ENCODE data around the gene CARD11.

CARD11 gene

DNA sequence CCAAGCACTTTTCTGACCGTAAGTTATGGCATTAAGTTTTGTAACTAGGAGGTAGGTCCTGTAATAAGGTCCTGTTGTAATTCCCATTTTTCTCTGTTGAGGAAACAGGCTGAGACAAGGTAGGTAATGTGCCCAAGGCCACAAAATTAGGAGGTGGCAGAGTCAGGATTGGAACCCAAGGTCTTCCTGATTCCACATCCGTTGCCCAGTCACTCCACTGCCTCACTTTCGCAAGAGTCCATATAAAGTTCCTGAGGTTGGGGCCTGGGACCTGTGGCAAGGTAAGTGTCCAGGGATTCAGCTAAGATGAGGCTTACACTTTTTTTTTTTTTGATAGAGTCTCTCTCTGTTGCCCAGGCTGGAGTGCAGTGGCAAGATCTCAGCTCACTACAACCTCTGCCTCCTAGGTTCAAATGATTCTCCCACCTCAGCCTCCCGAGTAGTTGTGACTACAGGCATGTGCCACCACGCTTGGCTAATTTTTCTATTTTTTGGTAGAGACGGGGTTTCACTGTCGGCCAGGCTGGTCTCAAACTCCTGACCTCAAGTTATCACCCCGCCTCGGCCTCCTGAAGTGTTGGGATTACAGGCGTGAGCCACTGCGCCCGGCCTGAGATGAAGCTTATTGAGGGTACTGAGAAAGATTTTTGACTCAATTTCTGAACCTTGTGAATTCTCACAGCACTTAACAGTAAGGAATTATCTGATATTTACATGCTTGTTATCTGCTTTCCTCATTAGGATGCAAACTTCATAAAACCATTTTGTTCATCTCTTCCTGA, 179.3 kb downstream of the CARD11 start:
- DNase-seq, result no peak

- peak in 2 of 3 experiments; percentile 32 to 53 for DNase-seq
These were observed 180.1 kb downstream of the CARD11 start for GRCh38 chr7:2863461-2864066.

DNA sequence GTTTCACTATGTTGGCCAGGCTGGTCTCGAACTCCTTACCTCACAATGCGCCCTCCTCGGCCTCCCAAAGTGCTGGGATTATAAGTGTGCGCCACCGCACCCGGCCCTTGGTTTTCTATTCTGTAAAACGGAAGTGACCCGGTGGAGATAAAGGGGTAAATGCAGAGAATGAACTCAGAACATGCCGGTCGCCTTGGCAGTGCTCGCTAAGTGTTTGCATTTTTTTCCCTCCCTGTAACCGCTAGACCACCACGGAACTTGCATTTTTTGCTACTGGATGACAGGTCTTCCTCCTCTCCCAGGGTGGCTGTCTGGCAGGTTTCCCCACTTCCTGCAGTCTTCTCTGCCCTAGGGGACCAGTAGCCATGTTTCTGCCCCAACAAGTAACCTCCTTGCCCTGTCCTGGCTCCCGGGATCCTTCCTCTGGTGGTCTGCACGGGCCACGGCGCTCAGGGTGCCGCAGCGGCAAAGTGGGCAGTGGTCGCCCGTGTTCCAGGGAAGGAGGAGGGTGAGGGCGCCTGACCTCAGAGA, 180.8 kb downstream of the CARD11 start:
- no peak for DNase-seq

- no peak for DNase-seq
These were observed 182.2 kb downstream of the CARD11 start for GRCh38 chr7:2861509-2861908.

DNA sequence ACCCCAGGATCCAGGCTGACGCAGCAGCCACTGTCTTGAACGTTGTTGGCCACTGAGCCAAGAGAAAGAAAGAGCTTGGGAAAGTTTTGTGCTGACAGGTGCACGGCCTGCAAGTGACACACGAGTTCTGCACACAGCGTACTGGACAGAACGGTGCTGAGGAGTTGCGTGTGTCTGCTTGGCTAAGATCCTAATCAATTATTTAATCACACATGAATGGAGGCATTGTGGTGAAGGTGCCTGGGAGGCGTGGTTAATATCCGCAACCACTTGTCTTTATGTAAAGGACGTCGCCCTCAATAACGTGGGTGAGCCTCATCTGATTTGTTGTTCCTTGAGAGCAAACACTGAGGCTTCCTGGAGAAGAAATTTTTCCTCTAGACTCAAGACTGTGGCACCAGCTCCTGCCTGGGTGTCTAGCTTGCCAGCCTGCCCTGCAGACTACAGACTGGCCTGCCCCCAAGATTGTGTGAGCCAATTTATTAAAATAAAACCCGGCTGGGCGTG, 183.0 kb downstream of the CARD11 start:
- peak in 2 of 3 experiments; percentile 84 to 96 for DNase-seq

GRCh38 chr7:2859952-2860351, 183.7 kb downstream of the CARD11 start:
- peak in 1 of 3 experiments; percentile 35 for DNase-seq

GRCh38 chr7:2858621-2859020, 185.0 kb downstream of the CARD11 start:
- peak in 1 of 3 experiments; percentile 32 for DNase-seq

DNA sequence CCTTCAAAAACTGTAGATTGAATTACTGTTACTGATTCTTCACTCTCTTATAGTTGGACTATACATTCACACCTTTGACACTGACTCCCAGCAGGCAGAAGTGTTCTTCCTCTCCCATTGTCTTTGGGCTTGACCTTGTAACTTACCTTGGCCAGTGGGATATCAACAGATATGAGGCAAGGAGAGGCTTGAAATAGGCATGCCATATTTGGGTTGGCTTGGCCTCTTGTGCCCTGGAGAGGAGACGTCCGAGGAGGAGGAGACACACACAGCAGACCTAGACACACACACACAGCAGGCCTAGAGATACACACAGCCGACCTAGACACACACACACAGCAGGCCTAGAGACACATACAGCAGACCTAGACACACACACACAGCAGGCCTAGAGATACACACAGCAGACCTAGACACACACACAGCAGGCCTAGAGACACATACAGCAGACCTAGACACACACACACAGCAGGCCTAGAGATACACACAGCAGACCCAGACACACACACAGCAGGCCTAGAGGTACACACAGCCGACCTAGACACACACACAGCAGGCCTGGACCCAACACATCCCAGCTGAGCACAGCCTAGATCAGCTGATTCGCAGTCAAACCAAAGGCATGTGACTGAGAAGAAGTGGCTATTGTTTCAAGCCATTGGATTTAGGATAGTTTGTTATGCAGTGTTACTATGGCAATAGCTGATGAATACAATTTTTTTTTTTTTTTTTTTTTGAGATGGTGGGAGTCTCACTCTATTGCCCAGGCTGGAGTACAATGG, 187.1 kb downstream of the CARD11 start:
- peak in 1 of 3 experiments; percentile 71 for DNase-seq

Measured in NCI-H1417 (cell line).